HEK293T (cell line): ENCODE measurements around the gene TRIM72.
"Not testable (repeated sequence)": the region's sequence is repeated elsewhere in the genome, so short reads cannot be mapped to it uniquely, and the experiment has no call there.

ENCODE experiments used
- ARNT ChIP-seq: fragments of 450-650 bp; IDR thresholded peaks from 2 replicates; pipeline ENCODE4 v1.6.1; 2017; ENCODE audit warnings: mild to moderate bottlenecking
- BHLHE40 ChIP-seq: fragments of 450-650 bp; IDR thresholded peaks from 2 replicates; pipeline ENCODE4 v1.6.1; 2016; ENCODE audit warnings: mild to moderate bottlenecking, moderate library complexity, borderline replicate concordance
- ELF4 ChIP-seq: fragments of 450-650 bp; IDR thresholded peaks from 2 replicates; pipeline ENCODE4 v1.6.1; 2017; ENCODE audit warnings: antibody characterized with exemption
- FOXA1 ChIP-seq: fragments of 450-650 bp; IDR thresholded peaks from 2 replicates; pipeline ENCODE4 v1.6.1; 2016; ENCODE audit warnings: mild to moderate bottlenecking
- FOXK2 ChIP-seq: fragments of 450-650 bp; IDR thresholded peaks from 2 replicates; pipeline ENCODE4 v1.6.1; 2016; ENCODE audit warnings: mild to moderate bottlenecking
- FOXM1 ChIP-seq: fragments of 450-650 bp; IDR thresholded peaks from 2 replicates; pipeline ENCODE4 v1.6.1; 2017; ENCODE audit warnings: mild to moderate bottlenecking, borderline replicate concordance
- HDGF ChIP-seq: fragments of 450-650 bp; IDR thresholded peaks from 2 replicates; pipeline ENCODE4 v1.6.1; 2017; ENCODE audit warnings: antibody characterized with exemption, borderline replicate concordance
- LEF1 ChIP-seq: fragments of 450-650 bp; IDR thresholded peaks from 2 replicates; pipeline ENCODE4 v1.6.1; 2017; ENCODE audit warnings: mild to moderate bottlenecking, borderline replicate concordance

- not testable (repeated sequence) for TF ChIP-seq FOXK2, LEF1, ELF4, BHLHE40, FOXM1, ARNT, HDGF, FOXA1
Measured at GRCh38 chr16:31245598-31245997, 31.7 kb downstream of the TRIM72 start.
